T-helper 2 cell treated with Interferon-gamma antibody and Interleukin-4, amounts not matched to agents 100 ng/mL and 5 ng/mL, for 36 hours (primary cell): ENCODE results near the gene CASKIN1. TPM values are rescaled to one million over a fixed set of nuclear protein-coding genes. Genes with fewer than 3 reads are reported as not detected.
"Not testable (repeated sequence)": the region's sequence is repeated elsewhere in the genome, so short reads cannot be mapped to it uniquely, and the experiment has no call there.

Source experiments
- intact Hi-C: fragments of 100-400 bp; cut with micrococcal nuclease; formaldehyde crosslinking; loops from one replicate; pipeline ENCODE4 v1.15.1; 2023
- total RNA-seq: library from RNA; stranded (reverse); gene quantifications from 2 replicates; pipeline ENCODE4 v1.2.3, GENCODE V29; 2022

The CASKIN1 gene, protein sequence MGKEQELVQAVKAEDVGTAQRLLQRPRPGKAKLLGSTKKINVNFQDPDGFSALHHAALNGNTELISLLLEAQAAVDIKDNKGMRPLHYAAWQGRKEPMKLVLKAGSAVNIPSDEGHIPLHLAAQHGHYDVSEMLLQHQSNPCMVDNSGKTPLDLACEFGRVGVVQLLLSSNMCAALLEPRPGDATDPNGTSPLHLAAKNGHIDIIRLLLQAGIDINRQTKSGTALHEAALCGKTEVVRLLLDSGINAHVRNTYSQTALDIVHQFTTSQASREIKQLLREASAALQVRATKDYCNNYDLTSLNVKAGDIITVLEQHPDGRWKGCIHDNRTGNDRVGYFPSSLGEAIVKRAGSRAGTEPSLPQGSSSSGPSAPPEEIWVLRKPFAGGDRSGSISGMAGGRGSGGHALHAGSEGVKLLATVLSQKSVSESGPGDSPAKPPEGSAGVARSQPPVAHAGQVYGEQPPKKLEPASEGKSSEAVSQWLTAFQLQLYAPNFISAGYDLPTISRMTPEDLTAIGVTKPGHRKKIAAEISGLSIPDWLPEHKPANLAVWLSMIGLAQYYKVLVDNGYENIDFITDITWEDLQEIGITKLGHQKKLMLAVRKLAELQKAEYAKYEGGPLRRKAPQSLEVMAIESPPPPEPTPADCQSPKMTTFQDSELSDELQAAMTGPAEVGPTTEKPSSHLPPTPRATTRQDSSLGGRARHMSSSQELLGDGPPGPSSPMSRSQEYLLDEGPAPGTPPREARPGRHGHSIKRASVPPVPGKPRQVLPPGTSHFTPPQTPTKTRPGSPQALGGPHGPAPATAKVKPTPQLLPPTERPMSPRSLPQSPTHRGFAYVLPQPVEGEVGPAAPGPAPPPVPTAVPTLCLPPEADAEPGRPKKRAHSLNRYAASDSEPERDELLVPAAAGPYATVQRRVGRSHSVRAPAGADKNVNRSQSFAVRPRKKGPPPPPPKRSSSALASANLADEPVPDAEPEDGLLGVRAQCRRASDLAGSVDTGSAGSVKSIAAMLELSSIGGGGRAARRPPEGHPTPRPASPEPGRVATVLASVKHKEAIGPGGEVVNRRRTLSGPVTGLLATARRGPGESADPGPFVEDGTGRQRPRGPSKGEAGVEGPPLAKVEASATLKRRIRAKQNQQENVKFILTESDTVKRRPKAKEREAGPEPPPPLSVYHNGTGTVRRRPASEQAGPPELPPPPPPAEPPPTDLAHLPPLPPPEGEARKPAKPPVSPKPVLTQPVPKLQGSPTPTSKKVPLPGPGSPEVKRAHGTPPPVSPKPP (N-terminal part only)
- total RNA-seq = 0.16 and 0.20 TPM in 2 replicates

DNA sequence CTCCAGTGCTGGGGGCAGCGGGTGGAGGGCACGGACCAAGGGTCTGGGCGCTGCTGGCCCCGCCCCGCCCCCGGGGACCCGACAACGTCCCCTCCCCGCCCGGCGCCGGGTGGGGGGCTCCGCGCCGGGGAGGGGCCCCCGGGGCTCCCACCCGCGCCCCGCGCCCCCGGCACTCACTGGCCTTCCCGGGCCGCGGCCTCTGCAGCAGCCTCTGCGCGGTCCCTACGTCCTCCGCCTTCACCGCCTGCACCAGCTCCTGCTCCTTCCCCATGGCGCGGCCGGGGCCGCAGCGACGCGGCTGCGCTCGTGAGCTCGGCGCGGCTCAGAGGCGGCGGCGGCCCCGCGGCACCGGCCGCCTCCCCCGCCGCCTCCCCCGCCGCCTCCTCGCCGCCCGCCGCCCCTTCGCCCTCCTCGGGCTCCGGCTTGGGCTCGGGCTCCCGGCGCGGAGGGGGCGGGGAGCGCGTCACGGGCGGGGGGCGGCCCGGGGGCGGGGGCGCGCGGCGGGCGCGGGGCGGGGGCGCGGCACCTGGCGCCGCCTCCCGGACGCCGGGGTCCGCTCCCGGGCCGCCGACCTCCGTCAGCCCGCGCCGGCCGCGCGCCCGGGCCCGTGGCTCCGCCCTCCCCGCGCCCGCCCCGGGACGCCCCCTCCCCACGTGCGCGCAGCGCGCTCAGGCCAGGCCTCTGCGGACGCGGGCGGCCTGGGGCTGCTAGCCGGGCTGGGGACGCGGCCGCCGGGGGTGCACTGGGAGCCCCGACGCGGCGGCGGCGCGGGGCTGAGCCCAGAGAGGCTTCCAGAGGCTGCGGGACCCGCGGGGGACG lies at the start of gene CASKIN1:
CASKIN1 (minus strand) TSS at position 444 of the 819 bp plus-strand sequence; CDS start at position 271, 173 bp downstream.
- intact Hi-C loops = no loop called here

DNA sequence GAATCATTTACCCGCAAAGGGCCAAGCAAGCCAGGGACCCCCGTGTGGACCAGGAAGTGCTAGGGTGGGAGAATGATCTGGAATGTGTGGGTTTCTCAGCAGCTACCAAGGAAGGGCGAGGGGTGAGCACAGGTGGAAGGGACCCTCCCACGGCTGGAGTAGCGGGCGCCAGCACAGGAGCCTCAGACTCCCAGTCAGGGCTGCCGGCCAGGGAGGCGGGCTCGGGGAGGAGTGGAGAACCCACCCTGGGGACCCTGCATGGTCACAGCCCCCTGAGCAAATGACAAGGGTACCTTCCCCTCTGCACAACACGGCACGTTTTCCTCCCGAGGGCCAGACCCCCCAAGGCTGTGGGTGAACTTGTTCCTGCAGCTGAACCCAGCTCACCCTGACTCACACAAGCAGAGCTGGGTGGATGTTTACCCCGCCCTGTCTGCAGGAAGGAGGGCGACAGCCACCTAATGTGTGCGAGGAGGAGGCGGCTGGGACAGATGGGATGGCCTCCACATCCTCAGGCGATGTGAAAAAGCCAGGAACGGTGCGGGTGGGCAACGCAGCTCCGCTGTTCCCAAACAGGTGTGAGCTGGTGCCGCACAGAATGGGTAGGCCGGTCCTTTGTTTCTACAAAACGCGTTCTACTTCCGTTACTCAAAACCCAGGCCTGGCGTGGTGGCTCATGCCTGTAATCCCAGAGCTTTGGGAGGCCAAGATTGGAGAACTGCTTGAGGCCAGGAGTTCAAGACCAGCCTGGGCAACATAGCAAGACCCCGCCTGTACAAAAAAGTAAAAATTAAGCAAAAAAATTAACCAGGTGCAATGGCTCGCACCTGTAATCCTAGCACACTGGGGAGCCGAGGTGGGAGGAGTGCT lies 48.8 kb upstream of the CASKIN1 start:
- intact Hi-C loops = no loop called here

DNA sequence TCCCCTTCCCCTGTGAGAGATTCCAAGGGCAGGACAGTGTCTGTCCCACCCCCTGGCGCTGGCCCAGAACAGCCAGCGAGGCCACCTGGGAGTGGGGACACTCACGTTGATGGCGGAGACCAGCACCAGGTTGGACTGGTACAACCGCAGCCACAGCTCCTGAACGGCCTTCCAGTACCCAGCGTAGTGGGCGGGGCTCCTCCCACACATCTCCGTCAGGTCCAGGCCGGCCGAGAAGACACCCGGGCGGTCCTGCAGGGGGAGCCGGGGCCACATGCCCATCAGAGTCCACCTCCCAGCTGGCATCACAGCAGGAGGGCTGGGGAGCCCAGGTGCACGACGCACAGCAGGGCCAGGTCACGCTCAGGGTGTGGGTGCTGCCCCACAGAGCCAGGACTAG lies 47.9 kb upstream of the CASKIN1 start:
- intact Hi-C loops = no loop called here

DNA sequence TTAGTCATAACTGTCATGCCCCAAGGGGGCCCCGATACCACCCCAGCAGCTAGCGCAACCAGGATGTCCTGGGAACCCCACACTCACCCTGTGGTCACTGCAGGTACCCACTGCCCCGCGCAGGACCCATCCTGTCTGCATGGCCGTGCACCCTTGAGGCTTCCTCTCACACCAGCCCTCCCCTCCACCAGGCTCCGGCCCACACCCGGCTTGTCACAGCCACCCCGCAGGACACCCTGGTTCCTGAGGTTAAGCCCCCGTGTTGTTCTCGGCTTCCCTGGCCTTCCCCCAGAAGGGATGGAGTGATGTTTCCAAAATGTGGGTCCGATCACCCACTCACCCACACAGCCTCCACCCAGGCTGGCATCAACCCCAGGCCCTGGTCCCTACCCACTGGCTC lies 47.4 kb upstream of the CASKIN1 start:
- intact Hi-C loops = no loop called here

DNA sequence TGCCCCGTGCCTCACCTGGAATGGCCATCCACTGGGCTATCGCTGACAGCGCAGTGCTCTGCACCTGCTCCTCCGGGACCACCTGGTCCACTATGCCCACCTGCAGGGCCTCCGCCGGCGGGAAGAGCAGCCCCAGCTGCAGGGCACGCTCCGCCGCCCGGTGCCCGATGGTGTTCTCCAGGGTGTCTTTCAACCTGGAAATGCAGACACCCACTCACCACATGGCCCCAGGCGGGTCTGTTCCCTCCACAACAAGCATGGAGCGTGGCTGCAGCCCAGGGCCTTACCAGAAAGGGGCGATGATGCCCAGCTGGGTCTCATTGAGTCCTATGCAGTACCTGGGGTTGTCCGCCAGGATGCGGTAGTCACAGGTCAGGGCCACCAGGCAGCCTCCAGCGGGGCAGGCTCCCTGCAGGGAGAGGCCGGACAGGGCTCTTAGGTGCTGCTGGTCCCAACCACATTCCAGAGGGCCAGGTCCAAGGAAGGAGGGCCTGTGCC lies 46.7 kb upstream of the CASKIN1 start:
- intact Hi-C loops = no loop called here

DNA sequence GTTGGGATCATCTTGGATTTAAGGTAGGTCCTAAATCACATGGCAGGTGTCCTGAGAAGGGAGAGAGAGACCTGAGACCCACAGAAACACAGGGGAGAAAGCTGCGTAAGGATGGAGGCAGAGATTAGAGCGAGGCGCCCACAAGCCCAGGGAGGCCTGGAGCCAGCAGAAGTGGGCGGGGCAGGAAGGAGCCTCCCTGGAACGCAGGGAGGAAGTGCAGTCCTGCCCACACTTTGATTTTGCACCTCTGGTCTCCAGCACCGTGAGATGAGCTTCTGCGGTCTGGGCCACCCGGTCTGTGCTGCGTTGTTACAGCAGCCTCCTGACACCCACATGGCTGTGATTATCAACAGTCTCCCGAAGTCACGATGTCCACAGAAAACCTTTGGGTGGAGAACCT lies 46.2 kb upstream of the CASKIN1 start:
- intact Hi-C loops = no loop called here

DNA sequence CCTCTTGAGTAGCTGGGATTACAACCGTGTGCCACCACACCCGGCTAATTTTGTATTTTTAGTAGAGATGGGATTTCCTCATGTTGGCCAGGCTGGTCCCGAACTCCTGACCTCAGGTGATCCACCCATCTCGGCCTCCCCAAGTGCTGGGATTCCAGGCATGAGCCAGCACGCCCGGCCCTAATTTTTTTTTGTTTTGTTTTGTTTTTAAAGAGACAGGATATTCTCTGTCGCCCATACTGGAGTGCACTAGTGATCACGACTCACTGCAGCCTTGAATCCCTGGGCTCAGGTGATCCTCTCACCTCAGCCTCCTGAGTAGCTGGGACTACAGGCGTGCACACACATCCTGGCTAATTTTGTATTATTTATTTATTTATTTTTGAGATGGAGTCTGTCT lies 43.9 kb upstream of the CASKIN1 start:
- intact Hi-C loops = not testable (repeated sequence)

DNA sequence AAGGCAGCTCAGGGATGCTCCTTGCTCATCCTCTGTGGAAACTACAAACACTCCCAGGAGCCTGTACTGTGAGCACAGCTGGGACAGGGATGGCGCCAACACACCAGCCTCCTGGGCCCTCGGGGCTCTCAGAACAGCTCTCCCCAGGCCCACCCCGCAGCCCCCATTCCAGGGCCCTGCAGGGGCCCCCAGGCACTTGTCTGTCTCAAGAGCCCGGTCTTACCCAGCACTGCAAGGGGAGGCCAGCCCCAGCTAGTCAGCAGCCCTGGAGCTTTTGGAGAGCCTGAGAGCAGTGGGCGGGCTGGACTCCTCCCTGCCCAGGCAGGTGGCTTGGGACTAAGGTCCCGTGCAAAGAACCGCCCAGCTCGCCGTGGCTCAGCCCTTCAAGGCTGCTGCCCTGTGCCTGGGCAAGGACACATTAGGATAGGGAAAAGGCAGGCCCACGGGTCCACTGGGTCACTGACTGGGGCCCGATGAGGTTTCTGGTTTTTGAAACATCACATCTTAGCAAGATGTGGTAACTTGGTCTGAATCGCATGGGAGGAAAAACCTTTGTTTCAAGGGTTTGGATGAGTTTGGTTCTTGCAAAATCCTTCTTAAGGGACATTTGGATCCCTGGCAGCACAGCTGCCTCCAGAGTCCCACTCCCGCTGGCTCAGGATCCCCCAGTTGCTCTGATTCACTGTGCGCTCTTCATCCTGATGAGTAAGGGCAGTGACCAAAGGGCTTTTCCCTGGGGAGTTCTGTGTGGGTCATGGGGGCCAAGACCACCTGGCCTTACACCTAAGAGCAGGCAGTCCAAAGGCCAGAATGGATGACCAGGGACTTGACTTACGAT lies 42.7 kb upstream of the CASKIN1 start:
- intact Hi-C loops = no loop called here

DNA sequence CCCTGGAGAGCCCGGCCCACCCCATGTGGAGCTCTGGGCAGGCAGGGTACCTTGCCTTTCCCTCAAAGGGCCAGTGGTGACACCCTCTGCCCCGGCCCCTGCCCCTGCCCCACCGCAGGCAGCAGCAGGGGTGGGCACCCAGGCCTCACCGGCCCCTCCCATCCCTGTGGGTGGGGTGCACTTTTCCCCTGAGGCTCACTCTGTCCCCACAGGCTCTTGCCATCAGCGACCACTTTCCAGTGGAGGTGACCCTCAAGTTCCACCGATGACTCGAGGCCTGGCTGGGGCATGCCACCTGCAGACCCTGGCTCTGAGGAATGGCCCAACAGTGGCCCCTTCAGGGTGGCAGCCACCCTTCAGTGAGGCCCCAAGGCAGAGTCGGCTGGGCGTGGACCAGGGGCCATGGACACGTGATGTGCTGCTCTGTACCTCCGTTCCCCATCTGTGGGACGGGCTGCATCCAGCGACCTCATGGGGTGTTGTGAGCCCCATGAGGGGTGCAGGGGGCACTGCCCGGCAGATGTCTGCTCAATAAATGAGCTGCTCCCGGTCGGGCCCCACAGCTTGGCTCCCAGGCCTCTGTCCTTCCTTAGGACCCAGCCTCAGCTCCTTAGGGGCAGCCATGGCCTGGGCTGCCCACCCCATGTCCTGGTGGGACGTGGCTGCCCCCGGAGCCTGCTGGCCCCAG lies 41.9 kb upstream of the CASKIN1 start:
- intact Hi-C loops = no loop called here

DNA sequence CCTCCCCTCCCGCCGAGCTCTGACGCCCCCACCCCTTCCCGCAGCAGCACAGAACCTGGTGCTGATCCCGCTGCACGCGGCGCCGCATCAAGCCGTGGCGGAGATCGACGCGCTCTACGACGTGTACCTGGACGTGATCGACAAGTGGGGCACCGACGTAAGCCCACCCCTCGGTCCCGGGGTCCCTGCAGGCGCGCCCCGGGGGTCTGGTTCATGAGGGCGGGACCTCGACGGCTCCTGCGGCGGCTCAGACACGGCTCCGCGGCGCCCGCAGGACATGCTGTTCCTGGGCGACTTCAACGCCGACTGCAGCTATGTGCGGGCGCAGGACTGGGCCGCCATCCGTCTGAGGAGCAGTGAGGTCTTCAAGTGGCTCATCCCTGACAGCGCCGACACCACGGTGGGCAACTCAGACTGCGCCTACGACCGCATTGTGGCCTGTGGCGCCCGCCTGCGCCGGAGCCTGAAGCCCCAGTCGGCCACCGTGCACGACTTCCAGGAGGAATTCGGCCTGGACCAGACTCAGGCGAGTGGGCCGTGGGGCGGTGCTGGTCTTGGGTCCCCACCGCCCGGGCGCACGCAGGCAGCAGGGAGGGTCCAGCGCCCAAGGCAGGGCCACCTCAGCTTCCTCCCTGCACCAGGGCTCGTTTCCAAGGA lies 41.2 kb upstream of the CASKIN1 start:
- intact Hi-C loops = no loop called here

DNA sequence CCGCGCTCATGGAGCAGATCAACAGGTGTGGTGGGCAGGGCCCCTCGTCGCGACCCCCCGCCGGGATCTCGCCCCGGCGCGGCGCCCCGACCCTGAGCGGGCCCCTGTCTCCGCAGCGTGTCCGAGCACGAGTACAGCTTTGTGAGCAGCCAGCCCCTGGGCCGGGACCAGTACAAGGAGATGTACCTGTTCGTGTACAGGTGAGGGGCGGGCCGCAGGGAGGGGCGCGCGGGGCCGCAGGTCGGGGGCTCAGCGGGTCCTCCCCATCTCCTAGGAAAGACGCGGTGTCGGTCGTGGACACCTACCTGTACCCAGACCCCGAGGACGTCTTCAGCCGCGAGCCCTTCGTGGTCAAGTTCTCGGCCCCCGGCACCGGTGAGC lies 40.7 kb upstream of the CASKIN1 start:
- intact Hi-C loops = no loop called here

DNA sequence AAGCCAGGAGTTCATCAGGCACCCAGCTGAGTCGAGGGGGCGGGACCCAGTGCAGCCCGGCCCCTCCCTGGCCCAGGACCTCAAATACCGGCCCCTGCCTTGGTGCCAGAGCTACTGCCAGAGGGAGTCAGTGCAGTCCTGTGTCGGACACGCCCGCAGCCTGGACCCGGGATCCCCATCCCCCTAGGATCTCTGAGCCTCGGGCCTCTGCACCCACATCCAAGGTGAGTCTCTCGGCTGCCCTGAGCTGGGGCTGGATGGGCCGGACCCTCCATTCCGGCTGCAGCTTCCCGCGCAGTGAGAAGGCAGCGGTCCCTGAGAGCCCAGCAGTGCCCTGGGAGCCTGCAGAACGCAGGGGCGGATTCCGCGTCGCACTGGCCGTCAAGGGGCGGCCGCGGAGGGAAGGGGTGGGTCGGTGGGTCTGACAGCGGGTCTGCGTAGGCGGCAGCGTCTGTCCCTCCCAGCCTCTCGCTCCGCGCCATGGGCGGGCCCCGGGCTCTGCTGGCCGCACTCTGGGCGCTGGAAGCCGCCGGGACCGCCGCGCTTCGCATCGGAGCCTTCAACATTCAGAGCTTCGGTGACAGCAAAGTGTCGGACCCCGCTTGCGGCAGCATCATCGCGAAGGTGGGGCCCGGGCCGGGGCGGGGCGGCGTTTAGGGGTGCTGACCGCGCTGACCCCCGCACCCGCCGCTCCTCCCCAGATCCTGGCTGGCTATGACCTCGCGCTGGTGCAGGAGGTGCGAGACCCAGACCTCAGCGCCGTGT lies 40.1 kb upstream of the CASKIN1 start, which contains the start of gene DNASE1L2:
DNASE1L2 (plus strand) TSS at position 108 of the 765 bp plus-strand sequence; CDS start at position 481, 373 bp downstream.
- intact Hi-C loops = no loop called here

DNA sequence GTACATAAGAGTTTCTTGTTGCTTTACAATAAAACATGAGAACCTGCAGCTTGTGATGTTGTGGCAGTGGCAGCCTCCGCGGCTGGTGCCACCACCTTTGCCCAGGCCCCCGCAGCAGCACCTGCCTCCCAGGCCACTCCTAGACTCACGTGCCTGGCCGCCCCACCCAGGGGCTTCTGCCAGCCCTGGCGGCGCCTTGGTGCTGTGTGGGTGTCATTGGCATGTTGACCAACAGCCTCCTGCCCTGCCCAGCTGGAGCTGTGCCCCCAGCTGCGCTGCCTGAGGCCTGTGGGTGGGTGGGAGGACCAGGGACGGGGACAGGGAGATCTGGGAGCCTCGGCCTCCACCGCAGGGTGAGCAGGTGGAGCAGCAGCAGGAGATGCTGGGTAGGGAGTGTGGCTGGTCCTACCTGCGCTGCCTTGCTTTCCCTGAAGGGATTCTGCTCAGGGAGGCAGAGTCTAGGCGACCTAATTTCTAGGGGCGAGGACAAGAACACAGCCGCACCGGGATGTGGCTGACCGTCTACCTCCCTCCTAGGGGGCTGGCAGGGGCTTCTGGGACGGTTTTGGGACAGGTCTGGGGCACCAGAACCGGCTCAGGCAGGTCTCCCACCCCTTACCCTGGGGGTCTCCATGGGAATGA lies 39.4 kb upstream of the CASKIN1 start:
- intact Hi-C loops = no loop called here

DNA sequence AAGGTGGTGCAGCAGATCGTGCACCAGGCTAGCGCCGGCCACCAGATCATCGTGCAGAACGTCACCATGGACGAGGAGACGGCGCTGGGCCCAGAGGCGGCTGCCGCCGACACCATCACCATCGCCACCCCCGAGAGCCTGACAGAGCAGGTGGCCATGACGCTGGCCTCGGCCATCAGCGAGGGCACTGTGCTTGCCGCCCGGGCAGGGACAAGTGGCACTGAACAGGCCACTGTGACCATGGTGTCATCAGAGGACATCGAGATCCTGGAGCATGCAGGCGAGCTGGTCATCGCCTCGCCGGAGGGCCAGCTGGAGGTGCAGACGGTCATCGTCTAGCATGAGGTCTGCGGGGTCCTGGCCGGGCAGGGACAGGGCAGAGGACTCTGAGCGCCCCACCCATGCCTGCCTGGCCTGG lies 38.8 kb upstream of the CASKIN1 start:
- intact Hi-C loops = no loop called here

DNA sequence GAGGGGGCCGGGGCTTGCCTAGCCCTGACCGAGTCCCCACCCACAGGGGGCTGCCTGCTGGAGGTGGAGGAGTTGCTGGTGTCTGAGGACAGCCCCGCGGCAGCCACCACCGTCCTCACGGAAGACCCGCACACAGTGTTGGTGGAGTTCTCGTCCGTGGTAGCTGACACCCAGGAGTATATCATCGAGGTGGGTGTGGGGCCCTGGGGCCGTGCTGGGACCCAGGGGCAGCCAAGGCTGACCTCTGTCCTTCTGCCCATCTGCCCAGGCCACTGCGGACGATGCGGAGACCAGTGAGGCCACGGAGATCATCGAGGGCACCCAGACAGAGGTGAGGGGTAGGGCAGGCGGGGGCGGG lies 38.4 kb upstream of the CASKIN1 start:
- intact Hi-C loops = no loop called here
